Upper lobe of left lung (tissue), 6 donors: ENCODE data around the gene ARV1. TPM values are rescaled to one million over a fixed set of nuclear protein-coding genes. Genes with fewer than 3 reads are reported as not detected.
A peak's percentile ranks its signal among the peaks of the same experiment; 100 is the strongest.

Experiments used
- ATAC-seq, 2 donors: fragments of 200-7000 bp; cut with Tn5 transposase; one replicate each; pipeline ENCODE4 v1.9.1; 2022; ENCODE audit warnings: mild to moderate bottlenecking in 2 of 2, moderate library complexity in 2 of 2; ENCODE audit not compliant: low FRiP score in 2 of 2
- DNase-seq, 2 donors: peaks; one replicate each; pipeline ENCODE4 v3.0.0-alpha.2; 2019 to 2020
- H3K27ac ChIP-seq, 4 donors: fragments of 200-600 bp; sonication (generic); one replicate each; pipeline ENCODE4 v1.5.1; 2016 to 2019
- H3K27me3 ChIP-seq, 4 donors: fragments of 200-600 bp; sonication (generic); one replicate each; pipeline ENCODE4 v1.5.1; 2017 to 2019
- H3K36me3 ChIP-seq, 4 donors: fragments of 200-600 bp; sonication (generic); one replicate each; pipeline ENCODE4 v1.5.1; 2016 to 2019
- H3K4me1 ChIP-seq, 4 donors: fragments of 200-600 bp; sonication (generic); one replicate each; pipeline ENCODE4 v1.5.1; 2018 to 2019
- H3K4me3 ChIP-seq, 4 donors: fragments of 200-600 bp; sonication (generic); one replicate each; pipeline ENCODE4 v1.5.1; 2017 to 2019; ENCODE audit warnings: mild to moderate bottlenecking in 2 of 4, moderate library complexity in 1 of 4
- H3K9me3 ChIP-seq, 4 donors: fragments of 200-600 bp; sonication (generic); one replicate each; pipeline ENCODE4 v1.5.1; 2018 to 2019
- CTCF ChIP-seq, 6 experiments: fragments of 450-650 bp in 4 of 6; fragments of 200-600 bp in 2 of 6; sonication (generic) in 2 of 6; IDR thresholded peaks; one replicate each; pipeline ENCODE4 v1.5.1; 2016 to 2019; ENCODE audit warnings: antibody characterized with exemption in 6 of 6
- EP300 ChIP-seq, 4 donors: sonication (generic); formaldehyde crosslinking; IDR thresholded peaks; one replicate each; pipeline ENCODE4 v1.5.1; 2017; ENCODE audit warnings: antibody characterized with exemption in 4 of 4, control low read depth in 2 of 4
- POLR2A ChIP-seq, 4 donors: fragments of 450-650 bp; IDR thresholded peaks; one replicate each; pipeline ENCODE4 v1.5.1; 2016 to 2017; ENCODE audit warnings: antibody characterized with exemption in 4 of 4, mild to moderate bottlenecking in 2 of 4
- POLR2AphosphoS5 ChIP-seq, 2 donors: sonication (generic); formaldehyde crosslinking; IDR thresholded peaks; one replicate each; pipeline ENCODE4 v1.5.1; 2017; ENCODE audit warnings: antibody characterized with exemption in 2 of 2
- WGBS, 2 donors: methylation state at CpG; one replicate each; pipeline ENCODE4 v1.1.5; 2017 to 2018; 5-methylcytosine and 5-hydroxymethylcytosine counted together
- total RNA-seq, 6 donors: library from RNA; depleted of rRNA in 4 of 6; stranded (reverse); fragments of >200 nt in 4 of 6; gene quantifications; one replicate each; pipeline versions ENCODE4 v1.1.0 to v1.2.1, GENCODE V29; 2016 to 2021
- donor health status: DM: no; HTN: no; CAD: no; lungs with moderate emphysema.
- donor health status: DM: no; HTN: yes; CAD: no; lungs with severe emphysema.

ARV1 gene
- total RNA-seq, 6 donors from 2014 or later = 2.3 to 25.2 (median 19.6) TPM

DNA sequence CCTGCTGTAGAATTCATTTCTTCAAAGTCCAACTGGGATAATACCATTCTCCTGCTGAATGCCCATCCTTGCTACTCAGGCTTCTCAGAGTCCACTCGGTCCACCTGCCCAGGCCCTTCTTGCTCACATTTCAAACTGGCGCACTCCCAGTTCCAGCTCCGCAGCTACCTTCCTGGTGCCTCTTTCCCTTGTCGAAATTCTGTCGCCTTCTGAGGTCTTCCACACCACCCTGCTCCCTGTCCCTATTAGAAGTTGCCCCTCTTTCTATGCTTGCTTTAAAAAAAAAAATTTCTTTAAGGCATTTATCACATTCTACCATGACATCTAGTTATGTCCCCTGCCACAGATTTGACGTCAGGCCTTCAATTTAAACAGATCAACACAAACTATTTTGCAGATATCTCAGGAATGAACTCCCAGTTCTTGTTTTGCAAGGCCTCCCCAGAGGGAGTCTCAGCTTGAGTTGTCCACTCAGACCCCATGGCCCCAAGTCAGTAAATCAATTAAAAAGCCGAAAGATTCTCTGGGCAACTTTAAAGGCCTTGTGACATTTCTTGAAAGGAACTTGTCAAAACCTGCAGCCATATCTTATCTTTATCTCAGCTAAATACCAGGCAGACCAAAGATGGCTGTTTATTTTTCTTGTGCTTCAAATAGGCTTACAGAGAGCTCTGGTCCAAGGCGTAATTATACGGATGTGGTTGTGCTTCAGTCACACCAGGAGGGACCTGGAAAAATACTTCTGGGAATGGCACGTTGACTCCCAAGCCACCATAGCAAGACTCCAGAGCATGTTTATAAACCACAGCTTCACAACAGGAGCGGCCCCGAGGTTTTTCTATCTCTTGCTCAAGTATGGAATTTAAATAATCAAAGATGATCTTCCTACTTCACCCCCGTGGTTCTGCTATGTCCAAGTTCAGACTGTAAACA is 59.0 kb downstream of the ARV1 start:
- 76 to 79% methylated on average over 13 of the region's 13 CpGs for WGBS, 2 donors
- H3K36me3 ChIP-seq = no peaks in the 10 kb centered on the region
- DNase-seq = no peak
- peak overlapping the region in 1 of 4 donors; percentile 96 for H3K4me3 ChIP-seq
- no peaks in the 10 kb centered on the region for H3K9me3 ChIP-seq
- H3K27ac ChIP-seq = peak overlapping the region in 1 of 4 donors; percentile 89
- H3K27me3 ChIP-seq = peaks cover 0 to 9% (median 0%) of the 10 kb centered on the region in 4 donors
- TF ChIP-seq POLR2AphosphoS5 (IDR thresholded peaks at IDR 0.05) (no peak), CTCF (IDR thresholded peaks at IDR 0.05) (no peak), EP300 (IDR thresholded peaks at IDR 0.05) (no peak), POLR2A (IDR thresholded peaks at IDR 0.05) (no peak)
- H3K4me1 ChIP-seq = peaks cover 10 to 43% (median 21%) of the 10 kb centered on the region in 4 donors
- ATAC-seq = no peak

GRCh38 chr1:231039161-231040018 is 60.5 kb downstream of the ARV1 start:
- peaks cover 10 to 43% (median 21%) of the 10 kb centered on the region in 4 donors for H3K4me1 ChIP-seq
- H3K27ac ChIP-seq = peak overlapping the region; percentile 74 to 89 (median 81)
- peak in 1 of 2 donors; percentile 65 for ATAC-seq
- H3K4me3 ChIP-seq = peak overlapping the region; percentile 72 to 96 (median 79)
- TF ChIP-seq POLR2AphosphoS5 (IDR thresholded peaks at IDR 0.05) = no peak
- peak in 1 of 4 donors; percentile 50 for TF ChIP-seq POLR2A (IDR thresholded peaks at IDR 0.05)
- TF ChIP-seq EP300 (IDR thresholded peaks at IDR 0.05) = no peak
- TF ChIP-seq CTCF (IDR thresholded peaks at IDR 0.05) = no peak
- DNase-seq = peak; percentile 48 to 90
- H3K36me3 ChIP-seq = no peaks in the 10 kb centered on the region
- peaks cover 0 to 9% (median 0%) of the 10 kb centered on the region in 4 donors for H3K27me3 ChIP-seq
- peaks cover 0 to 4% (median under 1%) of the 10 kb centered on the region in 4 donors for H3K9me3 ChIP-seq
- 0 to 1% methylated on average over 28 to 52 of the region's 91 CpGs for WGBS, 2 donors

GRCh38 chr1:231040019-231040799 is 61.3 kb downstream of the ARV1 start, which contains the start of gene FAM89A:
Gene FAM89A (minus strand): TSS chr1:231040254. CDS start chr1:231040211, 43 bp downstream.
- H3K36me3 ChIP-seq = no peaks in the 10 kb centered on the region
- H3K9me3 ChIP-seq = peaks cover 0 to 11% (median 3%) of the 10 kb centered on the region in 4 donors
- peak within 1 kb of the TSS; percentile 74 to 89 (median 82) for H3K27ac ChIP-seq
- peaks cover 10 to 43% (median 21%) of the 10 kb centered on the region in 4 donors for H3K4me1 ChIP-seq
- TF ChIP-seq CTCF (IDR thresholded peaks at IDR 0.05) = peak in 1 of 6 experiments; percentile 8
- peak in 2 of 4 donors; percentile 29 to 54 for TF ChIP-seq POLR2A (IDR thresholded peaks at IDR 0.05)
- peak in 1 of 2 donors; percentile 39 for TF ChIP-seq POLR2AphosphoS5 (IDR thresholded peaks at IDR 0.05)
- TF ChIP-seq EP300 (IDR thresholded peaks at IDR 0.05) = no peak
- ATAC-seq (peak; percentile 56 to 88), DNase-seq (peak; percentile 58 to 95)
- peak within 1 kb of the TSS; percentile 72 to 96 (median 79) for H3K4me3 ChIP-seq
- WGBS, 2 donors = 2 to 4% methylated on average over 28 to 39 of the region's 82 CpGs
- H3K27me3 ChIP-seq = peaks cover 0 to 9% (median 0%) of the 10 kb centered on the region in 4 donors
